HL-60 (cell line): ENCODE results near the gene SMIM21.

ENCODE experiments used
- CTCF ChIP-seq: IDR thresholded peaks from one replicate; pipeline ENCODE4 v1.5.1; 2011; ENCODE audit warnings: low read length, control low read depth, inconsistent platforms; ENCODE audit not compliant: insufficient read depth
- POLR2AphosphoS5 ChIP-seq: IDR thresholded peaks from 2 replicates; pipeline ENCODE4 v1.6.1; 2012; ENCODE audit warnings: low read depth

- TF ChIP-seq CTCF (no peak), POLR2AphosphoS5 (no peak)
These were observed 39.8 kb upstream of the SMIM21 start for GRCh38 chr18:75467281-75467795.
